HepG2 (cell line): Measurements from ENCODE around the gene ZNF148. TPM values are rescaled to one million over a fixed set of nuclear protein-coding genes. Genes with fewer than 3 reads are reported as not detected.

Experiments used
- BRF2 ChIP-seq: sonication (generic); formaldehyde crosslinking; IDR thresholded peaks from 2 replicates; pipeline ENCODE4 v1.8.1; 2022; ENCODE audit warnings: mild to moderate bottlenecking, missing genetic modification reagents
- ELF1 ChIP-seq: sonication (generic); formaldehyde crosslinking; IDR thresholded peaks from 2 replicates; pipeline ENCODE4 v1.4.0; 2020; ENCODE audit warnings: missing genetic modification reagents
- ELF3 ChIP-seq: IDR thresholded peaks from 2 replicates; pipeline ENCODE4 v1.6.1; 2016; ENCODE audit warnings: missing genetic modification reagents, missing compliant biosample characterization
- GABPB1 ChIP-seq: IDR thresholded peaks from 2 replicates; pipeline ENCODE4 v1.6.1; 2016; ENCODE audit warnings: mild to moderate bottlenecking, missing genetic modification reagents, moderate library complexity, missing compliant biosample characterization
- GATAD2A ChIP-seq: IDR thresholded peaks from 2 replicates; pipeline ENCODE4 v1.6.1; 2016
- MEIS1 ChIP-seq: sonication (generic); formaldehyde crosslinking; IDR thresholded peaks from 2 replicates; pipeline ENCODE4 v1.9.0; 2021; ENCODE audit warnings: mild to moderate bottlenecking, missing genetic modification reagents, moderate library complexity, borderline replicate concordance
- NCOA1 ChIP-seq: sonication (generic); formaldehyde crosslinking; IDR thresholded peaks from 2 replicates; pipeline ENCODE4 v1.9.0; 2021; ENCODE audit warnings: missing genetic modification reagents
- NRL ChIP-seq: sonication (generic); formaldehyde crosslinking; IDR thresholded peaks from 2 replicates; pipeline ENCODE4 v1.5.0; 2020; ENCODE audit warnings: missing genetic modification reagents, mild to moderate bottlenecking, moderate library complexity, borderline replicate concordance
- SKI ChIP-seq: fragments of 450-650 bp; IDR thresholded peaks from one replicate; pipeline ENCODE4 v1.6.1; 2018; ENCODE audit warnings: mild to moderate bottlenecking; ENCODE audit not compliant: partially characterized antibody
- SMAD1 ChIP-seq: sonication (generic); formaldehyde crosslinking; IDR thresholded peaks from 2 replicates; pipeline ENCODE4 v1.4.0; 2020; ENCODE audit warnings: missing genetic modification reagents, low read depth, mild to moderate bottlenecking, borderline replicate concordance
- ZFP90 ChIP-seq: sonication (generic); formaldehyde crosslinking; IDR thresholded peaks from 2 replicates; pipeline ENCODE4 v1.8.0; 2022; ENCODE audit warnings: missing genetic modification reagents, mild to moderate bottlenecking, inconsistent platforms, borderline replicate concordance
- ZNF234 ChIP-seq: sonication (generic); formaldehyde crosslinking; conservative IDR thresholded peaks from 2 replicates; pipeline ENCODE4 v1.5.1; 2020; ENCODE audit warnings: mild to moderate bottlenecking, missing genetic modification reagents
- ZNF24 ChIP-seq: fragments of 450-650 bp; IDR thresholded peaks from 2 replicates; pipeline ENCODE4 v1.6.1; 2017; ENCODE audit warnings: antibody characterized with exemption, mild to moderate bottlenecking
- ZNF350 ChIP-seq: sonication (generic); formaldehyde crosslinking; IDR thresholded peaks from 2 replicates; pipeline ENCODE4 v1.4.0; 2020; ENCODE audit warnings: mild to moderate bottlenecking, low read depth, missing genetic modification reagents, borderline replicate concordance
- ZNF446 ChIP-seq: sonication (generic); formaldehyde crosslinking; IDR thresholded peaks from 2 replicates; pipeline ENCODE4 v1.5.0; 2020; ENCODE audit warnings: mild to moderate bottlenecking, missing genetic modification reagents
- ZNF605 ChIP-seq: sonication (generic); formaldehyde crosslinking; IDR thresholded peaks from 2 replicates; pipeline ENCODE4 v1.8.0; 2022; ENCODE audit warnings: mild to moderate bottlenecking, missing genetic modification reagents
- ZNF709 ChIP-seq: sonication (generic); formaldehyde crosslinking; IDR thresholded peaks from 2 replicates; pipeline ENCODE4 v1.5.0; 2020; ENCODE audit warnings: mild to moderate bottlenecking, missing genetic modification reagents
- ZNF784 ChIP-seq: sonication (generic); formaldehyde crosslinking; IDR thresholded peaks from 2 replicates; pipeline ENCODE4 v1.5.1; 2020; ENCODE audit warnings: missing genetic modification reagents, mild to moderate bottlenecking, borderline replicate concordance
- polyA plus RNA-seq, 8 experiments: library from polyadenylated mRNA; depleted of rRNA in 3 of 8; stranded (reverse) in 7 of 8; unstranded in 1 of 8; fragments of >200 nt; fragmentation: Illumina TruSeq in 4 of 8; extraction: Trizol in 4 of 8; gene quantifications; 2 replicates each; pipeline versions ENCODE4 v1.2.1 to v1.2.3, GENCODE V29; 2011 to 2016; ENCODE audit warnings: low read depth in 4 of 8, missing spikeins in 1 of 8, mixed read lengths in 1 of 8; ENCODE audit not compliant: insufficient read depth in 1 of 8
- total RNA-seq, 5 experiments: library from RNA; depleted of rRNA; stranded (reverse); fragments of >200 nt; fragmentation: Illumina TruSeq; extraction: Trizol; gene quantifications; 2 replicates each; pipeline ENCODE4 v1.2.3, GENCODE V29; 2016; ENCODE audit warnings: low read depth in 1 of 5
- TF ChIP-seq, protein P1 (sequence below): sonication (generic); formaldehyde crosslinking; IDR thresholded peaks from 2 replicates; pipeline ENCODE4 v1.5.1; 2020; ENCODE audit warnings: mild to moderate bottlenecking, missing genetic modification reagents, borderline replicate concordance
- TF ChIP-seq, protein P2 (sequence below): sonication (generic); formaldehyde crosslinking; IDR thresholded peaks from 2 replicates; pipeline ENCODE4 v1.4.0; 2020; ENCODE audit warnings: missing genetic modification reagents
- TF ChIP-seq, protein P3 (sequence below): sonication (generic); formaldehyde crosslinking; IDR thresholded peaks from 2 replicates; pipeline ENCODE4; 2020; ENCODE audit warnings: missing genetic modification reagents, mild to moderate bottlenecking, borderline replicate concordance

Gene ZNF148
- total and polyA plus RNA-seq, 2 of the 13 experiments (the other 11 are each of a cell fraction or from before 2014, with no cell fraction given) = 10.6 to 36.1 TPM

DNA sequence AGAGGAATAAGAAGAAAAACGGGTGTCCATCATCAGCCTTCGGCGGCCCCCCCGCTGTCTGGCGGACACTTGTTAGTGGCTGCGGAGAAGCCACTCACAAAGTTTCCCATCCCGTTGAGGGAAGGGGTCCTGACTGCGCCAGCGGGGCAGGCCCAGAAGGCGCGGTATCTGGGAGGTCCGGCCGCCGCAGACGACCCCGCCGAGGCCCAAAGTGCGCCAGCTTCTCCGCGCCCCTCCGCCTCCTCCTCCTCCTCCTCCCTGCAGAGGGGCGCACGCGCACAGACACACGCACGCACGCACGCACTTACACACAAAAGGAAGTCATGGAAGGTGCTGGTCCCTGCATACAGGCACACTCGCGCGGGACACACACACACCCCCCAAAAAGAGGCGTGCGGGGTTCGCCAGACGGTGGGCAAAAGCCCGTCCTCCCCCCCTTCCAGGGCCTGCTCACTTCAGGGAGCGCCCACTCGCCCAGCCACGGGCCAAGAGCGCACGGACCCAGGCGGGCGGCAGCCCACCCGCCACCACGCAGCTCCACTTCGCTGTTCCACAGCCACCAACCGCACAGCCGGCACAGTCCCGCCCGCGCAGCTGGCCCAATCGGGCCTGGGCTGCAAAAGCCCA is 18.0 kb downstream of the ZNF148 start (continued):
- peak; percentile 31; the same call in 1 of the 2 replicates for TF ChIP-seq ZFP90 (CRISPR knock-in tag)
- no peak for TF ChIP-seq ZNF234 (CRISPR knock-in tag)
- TF ChIP-seq ZNF446 (CRISPR knock-in tag) = 0 out of 2 replicates have a peak, but pooled peaks have one; percentile 47
- peak; percentile 51; the same call in 1 of the 2 replicates for TF ChIP-seq ZNF709
- TF ChIP-seq, protein P1, sequence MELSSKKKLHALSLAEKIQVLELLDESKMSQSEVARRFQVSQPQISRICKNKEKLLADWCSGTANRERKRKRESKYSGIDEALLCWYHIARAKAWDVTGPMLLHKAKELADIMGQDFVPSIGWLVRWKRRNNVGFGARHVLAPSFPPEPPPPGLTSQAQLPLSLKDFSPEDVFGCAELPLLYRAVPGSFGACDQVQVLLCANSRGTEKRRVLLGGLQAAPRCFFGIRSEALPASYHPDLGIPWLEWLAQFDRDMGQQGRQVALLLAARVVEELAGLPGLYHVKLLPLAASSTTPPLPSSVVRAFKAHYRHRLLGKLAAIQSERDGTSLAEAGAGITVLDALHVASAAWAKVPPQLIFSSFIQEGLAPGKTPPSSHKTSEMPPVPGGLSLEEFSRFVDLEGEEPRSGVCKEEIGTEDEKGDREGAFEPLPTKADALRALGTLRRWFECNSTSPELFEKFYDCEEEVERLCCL (CRISPR knock-in tag) = no peak
- peak; percentile 30; the same call in 1 of the 2 replicates for TF ChIP-seq BRF2
- TF ChIP-seq ELF1 = 0 out of 2 replicates have a peak, but pooled peaks have one; percentile 36
- peak; percentile 70; the same call in 1 of the 2 replicates for TF ChIP-seq GABPB1 (CRISPR knock-in tag)
- peak; percentile 91 for TF ChIP-seq NRL (CRISPR knock-in tag)
- no peak for TF ChIP-seq ZNF24
- peak; percentile 26; the same call in 1 of the 2 replicates for TF ChIP-seq ZNF784 (CRISPR knock-in tag)
- TF ChIP-seq, protein P2, sequence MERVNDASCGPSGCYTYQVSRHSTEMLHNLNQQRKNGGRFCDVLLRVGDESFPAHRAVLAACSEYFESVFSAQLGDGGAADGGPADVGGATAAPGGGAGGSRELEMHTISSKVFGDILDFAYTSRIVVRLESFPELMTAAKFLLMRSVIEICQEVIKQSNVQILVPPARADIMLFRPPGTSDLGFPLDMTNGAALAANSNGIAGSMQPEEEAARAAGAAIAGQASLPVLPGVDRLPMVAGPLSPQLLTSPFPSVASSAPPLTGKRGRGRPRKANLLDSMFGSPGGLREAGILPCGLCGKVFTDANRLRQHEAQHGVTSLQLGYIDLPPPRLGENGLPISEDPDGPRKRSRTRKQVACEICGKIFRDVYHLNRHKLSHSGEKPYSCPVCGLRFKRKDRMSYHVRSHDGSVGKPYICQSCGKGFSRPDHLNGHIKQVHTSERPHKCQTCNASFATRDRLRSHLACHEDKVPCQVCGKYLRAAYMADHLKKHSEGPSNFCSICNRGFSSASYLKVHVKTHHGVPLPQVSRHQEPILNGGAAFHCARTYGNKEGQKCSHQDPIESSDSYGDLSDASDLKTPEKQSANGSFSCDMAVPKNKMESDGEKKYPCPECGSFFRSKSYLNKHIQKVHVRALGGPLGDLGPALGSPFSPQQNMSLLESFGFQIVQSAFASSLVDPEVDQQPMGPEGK (CRISPR knock-in tag) = 0 out of 2 replicates have a peak, but pooled peaks have one; percentile 47
- TF ChIP-seq ELF3 = peak; percentile 27; the same call in 1 of the 2 replicates
- peak; percentile 79 for TF ChIP-seq ZNF350 (CRISPR knock-in tag)
- TF ChIP-seq MEIS1 (CRISPR knock-in tag) = 0 out of 2 replicates have a peak, but pooled peaks have one; percentile 42
- no peak; the same call in 1 of the 2 replicates for TF ChIP-seq SMAD1 (CRISPR knock-in tag)
- peak; percentile 46 for TF ChIP-seq SKI
- TF ChIP-seq, protein P3, sequence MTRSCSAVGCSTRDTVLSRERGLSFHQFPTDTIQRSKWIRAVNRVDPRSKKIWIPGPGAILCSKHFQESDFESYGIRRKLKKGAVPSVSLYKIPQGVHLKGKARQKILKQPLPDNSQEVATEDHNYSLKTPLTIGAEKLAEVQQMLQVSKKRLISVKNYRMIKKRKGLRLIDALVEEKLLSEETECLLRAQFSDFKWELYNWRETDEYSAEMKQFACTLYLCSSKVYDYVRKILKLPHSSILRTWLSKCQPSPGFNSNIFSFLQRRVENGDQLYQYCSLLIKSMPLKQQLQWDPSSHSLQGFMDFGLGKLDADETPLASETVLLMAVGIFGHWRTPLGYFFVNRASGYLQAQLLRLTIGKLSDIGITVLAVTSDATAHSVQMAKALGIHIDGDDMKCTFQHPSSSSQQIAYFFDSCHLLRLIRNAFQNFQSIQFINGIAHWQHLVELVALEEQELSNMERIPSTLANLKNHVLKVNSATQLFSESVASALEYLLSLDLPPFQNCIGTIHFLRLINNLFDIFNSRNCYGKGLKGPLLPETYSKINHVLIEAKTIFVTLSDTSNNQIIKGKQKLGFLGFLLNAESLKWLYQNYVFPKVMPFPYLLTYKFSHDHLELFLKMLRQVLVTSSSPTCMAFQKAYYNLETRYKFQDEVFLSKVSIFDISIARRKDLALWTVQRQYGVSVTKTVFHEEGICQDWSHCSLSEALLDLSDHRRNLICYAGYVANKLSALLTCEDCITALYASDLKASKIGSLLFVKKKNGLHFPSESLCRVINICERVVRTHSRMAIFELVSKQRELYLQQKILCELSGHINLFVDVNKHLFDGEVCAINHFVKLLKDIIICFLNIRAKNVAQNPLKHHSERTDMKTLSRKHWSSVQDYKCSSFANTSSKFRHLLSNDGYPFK (CRISPR knock-in tag) = peak; percentile 90
- TF ChIP-seq ZNF605 (CRISPR knock-in tag) = peak; percentile 58; the same call in 1 of the 2 replicates
- TF ChIP-seq GATAD2A = peak; percentile 46; the same call in 1 of the 2 replicates
- TF ChIP-seq NCOA1 (CRISPR knock-in tag) = 0 out of 2 replicates have a peak, but pooled peaks have one; percentile 69
